SK-N-SH (cell line): ENCODE measurements around the gene CHCHD1.

Source experiments
- EP300 ChIP-seq, 2 experiments: IDR thresholded peaks; 2 replicates each; pipeline versions ENCODE4 v1.4.0 to v1.6.1; 2012; ENCODE audit warnings: borderline replicate concordance in 1 of 2, low read depth in 1 of 2, low read length in 1 of 2
- FOXM1 ChIP-seq: IDR thresholded peaks from 2 replicates; pipeline ENCODE4 v1.4.0; 2012; ENCODE audit warnings: low read depth, mild to moderate bottlenecking
- MAX ChIP-seq: IDR thresholded peaks from 2 replicates; pipeline ENCODE4 v1.4.0; 2012; ENCODE audit warnings: low read depth
- POLR2AphosphoS5 ChIP-seq: IDR thresholded peaks from 2 replicates; pipeline ENCODE4 v1.6.1; 2012; ENCODE audit warnings: low read depth, low read length
- RCOR1 ChIP-seq: fragments of 150-350 bp; IDR thresholded peaks from 2 replicates; pipeline ENCODE4 v1.6.1; 2017; ENCODE audit warnings: antibody characterized with exemption, low read length
- REST ChIP-seq: IDR thresholded peaks from 2 replicates; pipeline ENCODE4 v1.6.1; 2012; ENCODE audit warnings: mild to moderate bottlenecking, low read depth, low read length, moderate library complexity
- TF ChIP-seq, protein P1 (sequence below): IDR thresholded peaks from 2 replicates; pipeline ENCODE4 v1.4.0; 2012; ENCODE audit warnings: low read depth, borderline replicate concordance
- TF ChIP-seq, protein P2 (sequence below): fragments of 200-600 bp; sonication (generic); IDR thresholded peaks from 2 replicates; pipeline ENCODE4 v1.6.1; 2017; ENCODE audit warnings: antibody characterized with exemption, mild to moderate bottlenecking, moderate library complexity

- TF ChIP-seq, protein P1, sequence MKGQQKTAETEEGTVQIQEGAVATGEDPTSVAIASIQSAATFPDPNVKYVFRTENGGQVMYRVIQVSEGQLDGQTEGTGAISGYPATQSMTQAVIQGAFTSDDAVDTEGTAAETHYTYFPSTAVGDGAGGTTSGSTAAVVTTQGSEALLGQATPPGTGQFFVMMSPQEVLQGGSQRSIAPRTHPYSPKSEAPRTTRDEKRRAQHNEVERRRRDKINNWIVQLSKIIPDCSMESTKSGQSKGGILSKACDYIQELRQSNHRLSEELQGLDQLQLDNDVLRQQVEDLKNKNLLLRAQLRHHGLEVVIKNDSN: no peak
- TF ChIP-seq MAX (no peak), FOXM1 (no peak), EP300 (IDR thresholded peaks at IDR 0.05; ENCODE audit: borderline replicate concordance in 1 of 2, low read depth in 1 of 2, low read length in 1 of 2) (no peak), RCOR1 (no peak), REST (no peak), POLR2AphosphoS5 (no peak; the same call in 1 of the 2 replicates)
- TF ChIP-seq, protein P2, sequence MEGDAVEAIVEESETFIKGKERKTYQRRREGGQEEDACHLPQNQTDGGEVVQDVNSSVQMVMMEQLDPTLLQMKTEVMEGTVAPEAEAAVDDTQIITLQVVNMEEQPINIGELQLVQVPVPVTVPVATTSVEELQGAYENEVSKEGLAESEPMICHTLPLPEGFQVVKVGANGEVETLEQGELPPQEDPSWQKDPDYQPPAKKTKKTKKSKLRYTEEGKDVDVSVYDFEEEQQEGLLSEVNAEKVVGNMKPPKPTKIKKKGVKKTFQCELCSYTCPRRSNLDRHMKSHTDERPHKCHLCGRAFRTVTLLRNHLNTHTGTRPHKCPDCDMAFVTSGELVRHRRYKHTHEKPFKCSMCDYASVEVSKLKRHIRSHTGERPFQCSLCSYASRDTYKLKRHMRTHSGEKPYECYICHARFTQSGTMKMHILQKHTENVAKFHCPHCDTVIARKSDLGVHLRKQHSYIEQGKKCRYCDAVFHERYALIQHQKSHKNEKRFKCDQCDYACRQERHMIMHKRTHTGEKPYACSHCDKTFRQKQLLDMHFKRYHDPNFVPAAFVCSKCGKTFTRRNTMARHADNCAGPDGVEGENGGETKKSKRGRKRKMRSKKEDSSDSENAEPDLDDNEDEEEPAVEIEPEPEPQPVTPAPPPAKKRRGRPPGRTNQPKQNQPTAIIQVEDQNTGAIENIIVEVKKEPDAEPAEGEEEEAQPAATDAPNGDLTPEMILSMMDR: no peak
These were observed 882 bp upstream of the CHCHD1 start for GRCh38 chr10:73780966-73781365.
